Measurements from ENCODE around the gene CCDC69.

- TF ChIP-seq BHLHE40 (IDR thresholded peaks at IDR 0.05; ENCODE audit: low read depth, low read length): no peak
- no peak for TF ChIP-seq ZFP36 (IDR thresholded peaks at IDR 0.05; ENCODE audit: borderline replicate concordance, partially characterized antibody)
- TF ChIP-seq, protein P1, sequence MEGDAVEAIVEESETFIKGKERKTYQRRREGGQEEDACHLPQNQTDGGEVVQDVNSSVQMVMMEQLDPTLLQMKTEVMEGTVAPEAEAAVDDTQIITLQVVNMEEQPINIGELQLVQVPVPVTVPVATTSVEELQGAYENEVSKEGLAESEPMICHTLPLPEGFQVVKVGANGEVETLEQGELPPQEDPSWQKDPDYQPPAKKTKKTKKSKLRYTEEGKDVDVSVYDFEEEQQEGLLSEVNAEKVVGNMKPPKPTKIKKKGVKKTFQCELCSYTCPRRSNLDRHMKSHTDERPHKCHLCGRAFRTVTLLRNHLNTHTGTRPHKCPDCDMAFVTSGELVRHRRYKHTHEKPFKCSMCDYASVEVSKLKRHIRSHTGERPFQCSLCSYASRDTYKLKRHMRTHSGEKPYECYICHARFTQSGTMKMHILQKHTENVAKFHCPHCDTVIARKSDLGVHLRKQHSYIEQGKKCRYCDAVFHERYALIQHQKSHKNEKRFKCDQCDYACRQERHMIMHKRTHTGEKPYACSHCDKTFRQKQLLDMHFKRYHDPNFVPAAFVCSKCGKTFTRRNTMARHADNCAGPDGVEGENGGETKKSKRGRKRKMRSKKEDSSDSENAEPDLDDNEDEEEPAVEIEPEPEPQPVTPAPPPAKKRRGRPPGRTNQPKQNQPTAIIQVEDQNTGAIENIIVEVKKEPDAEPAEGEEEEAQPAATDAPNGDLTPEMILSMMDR (IDR thresholded peaks at IDR 0.05): no peak
- TF ChIP-seq JUNB (IDR thresholded peaks at IDR 0.05): no peak
- TF ChIP-seq POLR2A (IDR thresholded peaks at IDR 0.05; ENCODE audit: low read length): no peak
- TF ChIP-seq RAD21 (conservative IDR thresholded peaks at IDR 0.05 in 1 of 2, IDR thresholded peaks at IDR 0.05 in 1 of 2): no peak
- no peak for TF ChIP-seq ZC3H11A (IDR thresholded peaks at IDR 0.05)
- TF ChIP-seq, protein P2, sequence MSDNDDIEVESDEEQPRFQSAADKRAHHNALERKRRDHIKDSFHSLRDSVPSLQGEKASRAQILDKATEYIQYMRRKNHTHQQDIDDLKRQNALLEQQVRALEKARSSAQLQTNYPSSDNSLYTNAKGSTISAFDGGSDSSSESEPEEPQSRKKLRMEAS (IDR thresholded peaks at IDR 0.05): no peak
- no peak for TF ChIP-seq REST (IDR thresholded peaks at IDR 0.05)
- no peak for TF ChIP-seq HDAC2 (IDR thresholded peaks at IDR 0.05)
- TF ChIP-seq, protein P3, sequence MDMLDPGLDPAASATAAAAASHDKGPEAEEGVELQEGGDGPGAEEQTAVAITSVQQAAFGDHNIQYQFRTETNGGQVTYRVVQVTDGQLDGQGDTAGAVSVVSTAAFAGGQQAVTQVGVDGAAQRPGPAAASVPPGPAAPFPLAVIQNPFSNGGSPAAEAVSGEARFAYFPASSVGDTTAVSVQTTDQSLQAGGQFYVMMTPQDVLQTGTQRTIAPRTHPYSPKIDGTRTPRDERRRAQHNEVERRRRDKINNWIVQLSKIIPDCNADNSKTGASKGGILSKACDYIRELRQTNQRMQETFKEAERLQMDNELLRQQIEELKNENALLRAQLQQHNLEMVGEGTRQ (IDR thresholded peaks at IDR 0.05): no peak
- TF ChIP-seq SREBF2 (IDR thresholded peaks at IDR 0.05): no peak
- TF ChIP-seq RCOR1 (IDR thresholded peaks at IDR 0.05; ENCODE audit: low read depth, low read length): no peak
- no peak for TF ChIP-seq CBX2 (IDR thresholded peaks at IDR 0.05; ENCODE audit: borderline replicate concordance, low read depth)
Measured at GRCh38 chr5:151218177-151218576, 5.7 kb downstream of the CCDC69 start.
